AG09319 (cell line): ENCODE results near the gene SCNN1G.

Experiments used
- DNase-seq: peaks from one replicate; pipeline ENCODE4 v3.0.0-alpha.2; 2010; ENCODE audit warnings: low read depth; ENCODE audit errors: extremely low read depth
- TF ChIP-seq, protein P1 (sequence below): IDR thresholded peaks from 2 replicates; pipeline ENCODE4 v1.5.1; 2011; ENCODE audit warnings: low read depth, mild to moderate bottlenecking, inconsistent platforms, low read length, moderate library complexity

Gene SCNN1G

GRCh38 chr16:23229714-23230113, 47.2 kb downstream of the SCNN1G start:
- TF ChIP-seq, protein P1, sequence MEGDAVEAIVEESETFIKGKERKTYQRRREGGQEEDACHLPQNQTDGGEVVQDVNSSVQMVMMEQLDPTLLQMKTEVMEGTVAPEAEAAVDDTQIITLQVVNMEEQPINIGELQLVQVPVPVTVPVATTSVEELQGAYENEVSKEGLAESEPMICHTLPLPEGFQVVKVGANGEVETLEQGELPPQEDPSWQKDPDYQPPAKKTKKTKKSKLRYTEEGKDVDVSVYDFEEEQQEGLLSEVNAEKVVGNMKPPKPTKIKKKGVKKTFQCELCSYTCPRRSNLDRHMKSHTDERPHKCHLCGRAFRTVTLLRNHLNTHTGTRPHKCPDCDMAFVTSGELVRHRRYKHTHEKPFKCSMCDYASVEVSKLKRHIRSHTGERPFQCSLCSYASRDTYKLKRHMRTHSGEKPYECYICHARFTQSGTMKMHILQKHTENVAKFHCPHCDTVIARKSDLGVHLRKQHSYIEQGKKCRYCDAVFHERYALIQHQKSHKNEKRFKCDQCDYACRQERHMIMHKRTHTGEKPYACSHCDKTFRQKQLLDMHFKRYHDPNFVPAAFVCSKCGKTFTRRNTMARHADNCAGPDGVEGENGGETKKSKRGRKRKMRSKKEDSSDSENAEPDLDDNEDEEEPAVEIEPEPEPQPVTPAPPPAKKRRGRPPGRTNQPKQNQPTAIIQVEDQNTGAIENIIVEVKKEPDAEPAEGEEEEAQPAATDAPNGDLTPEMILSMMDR, result no peak
- no peak for DNase-seq

DNA sequence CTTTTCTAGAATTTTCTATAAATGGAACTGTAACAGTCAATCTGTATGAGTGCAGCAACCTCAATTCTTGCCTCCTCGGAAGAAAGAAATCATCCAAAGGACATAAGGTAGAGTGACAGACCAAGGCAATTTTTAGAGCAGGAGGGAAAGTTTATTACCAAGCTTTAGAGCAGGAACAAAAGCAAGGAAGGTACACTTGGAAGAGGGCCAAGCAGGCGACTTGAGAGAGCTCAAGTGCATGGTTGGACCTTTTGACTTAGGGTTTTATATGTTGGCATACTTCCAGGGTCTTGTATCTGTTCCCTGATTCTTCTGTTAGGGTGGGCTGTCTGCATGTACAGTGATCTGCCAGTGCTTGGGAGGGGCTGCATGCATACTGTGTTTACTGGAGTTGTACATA, 50.3 kb downstream of the SCNN1G start:
- TF ChIP-seq, protein P1, result no peak
- DNase-seq, result no peak

- TF ChIP-seq, protein P1, result no peak
- no peak for DNase-seq
Measured at GRCh38 chr16:23235176-23235575, 52.6 kb downstream of the SCNN1G start.

GRCh38 chr16:23236983-23237382, 54.4 kb downstream of the SCNN1G start:
- TF ChIP-seq, protein P1, result no peak

DNA sequence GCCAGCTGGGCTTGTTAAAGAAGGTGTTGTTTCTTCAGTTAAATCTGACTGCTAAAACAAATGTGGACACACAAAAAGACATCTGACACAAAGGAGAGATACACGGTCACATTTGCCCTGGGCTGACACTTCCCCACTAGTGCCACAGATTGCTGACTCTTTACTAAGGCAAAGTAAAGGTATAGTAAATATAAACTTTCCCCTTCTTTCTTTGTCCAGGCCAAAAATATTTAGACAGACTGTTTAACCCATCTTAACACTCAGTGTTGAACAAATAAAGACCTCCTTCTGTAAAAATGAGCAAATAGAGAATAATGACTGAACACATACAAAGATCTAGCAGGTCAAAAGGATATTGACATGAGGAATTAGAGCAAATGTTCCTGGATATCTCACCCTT, 58.4 kb downstream of the SCNN1G start:
- no peak for DNase-seq
- TF ChIP-seq, protein P1, result no peak

More at GRCh38 chr16:23236983-23237382, 54.4 kb downstream of the SCNN1G start:
- no peak for DNase-seq

GRCh38 chr16:23244122-23244521, 61.6 kb downstream of the SCNN1G start:
- DNase-seq, result no peak

GRCh38 chr16:23245268-23245667, 62.7 kb downstream of the SCNN1G start:
- no peak for DNase-seq
- TF ChIP-seq, protein P1, result no peak

More at GRCh38 chr16:23244122-23244521, 61.6 kb downstream of the SCNN1G start:
- TF ChIP-seq, protein P1, result no peak
